Measurements from ENCODE around the gene ANKRD34C.

DNA sequence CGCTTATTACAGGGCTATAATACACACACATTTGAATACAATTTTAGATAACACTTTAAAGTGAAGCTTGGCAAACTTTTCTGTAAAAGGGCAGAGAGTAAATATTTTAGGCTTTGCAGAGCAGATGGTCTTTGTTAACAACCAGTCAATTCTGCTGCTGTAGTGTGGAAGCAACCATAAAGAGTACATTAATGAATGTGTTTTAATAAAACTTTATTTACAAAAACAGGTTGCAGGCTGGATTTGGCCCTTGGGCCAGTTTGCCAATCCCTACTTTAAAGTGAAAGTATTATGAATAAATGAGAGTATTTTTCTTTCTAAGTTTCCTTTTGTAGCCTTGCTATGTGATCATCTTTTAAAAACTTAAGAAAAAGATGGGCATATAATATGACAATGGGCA, 20.7 kb upstream of the ANKRD34C start:
- TF ChIP-seq, protein P1, sequence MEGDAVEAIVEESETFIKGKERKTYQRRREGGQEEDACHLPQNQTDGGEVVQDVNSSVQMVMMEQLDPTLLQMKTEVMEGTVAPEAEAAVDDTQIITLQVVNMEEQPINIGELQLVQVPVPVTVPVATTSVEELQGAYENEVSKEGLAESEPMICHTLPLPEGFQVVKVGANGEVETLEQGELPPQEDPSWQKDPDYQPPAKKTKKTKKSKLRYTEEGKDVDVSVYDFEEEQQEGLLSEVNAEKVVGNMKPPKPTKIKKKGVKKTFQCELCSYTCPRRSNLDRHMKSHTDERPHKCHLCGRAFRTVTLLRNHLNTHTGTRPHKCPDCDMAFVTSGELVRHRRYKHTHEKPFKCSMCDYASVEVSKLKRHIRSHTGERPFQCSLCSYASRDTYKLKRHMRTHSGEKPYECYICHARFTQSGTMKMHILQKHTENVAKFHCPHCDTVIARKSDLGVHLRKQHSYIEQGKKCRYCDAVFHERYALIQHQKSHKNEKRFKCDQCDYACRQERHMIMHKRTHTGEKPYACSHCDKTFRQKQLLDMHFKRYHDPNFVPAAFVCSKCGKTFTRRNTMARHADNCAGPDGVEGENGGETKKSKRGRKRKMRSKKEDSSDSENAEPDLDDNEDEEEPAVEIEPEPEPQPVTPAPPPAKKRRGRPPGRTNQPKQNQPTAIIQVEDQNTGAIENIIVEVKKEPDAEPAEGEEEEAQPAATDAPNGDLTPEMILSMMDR (IDR thresholded peaks at IDR 0.05; ENCODE audit: insufficient read depth, low read length), result no peak
- TF ChIP-seq POLR2AphosphoS5 (IDR thresholded peaks at IDR 0.05; ENCODE audit: low read depth) (no peak), SPI1 (IDR thresholded peaks at IDR 0.05; ENCODE audit: borderline replicate concordance, low read depth) (no peak)
- TF ChIP-seq, protein P2, sequence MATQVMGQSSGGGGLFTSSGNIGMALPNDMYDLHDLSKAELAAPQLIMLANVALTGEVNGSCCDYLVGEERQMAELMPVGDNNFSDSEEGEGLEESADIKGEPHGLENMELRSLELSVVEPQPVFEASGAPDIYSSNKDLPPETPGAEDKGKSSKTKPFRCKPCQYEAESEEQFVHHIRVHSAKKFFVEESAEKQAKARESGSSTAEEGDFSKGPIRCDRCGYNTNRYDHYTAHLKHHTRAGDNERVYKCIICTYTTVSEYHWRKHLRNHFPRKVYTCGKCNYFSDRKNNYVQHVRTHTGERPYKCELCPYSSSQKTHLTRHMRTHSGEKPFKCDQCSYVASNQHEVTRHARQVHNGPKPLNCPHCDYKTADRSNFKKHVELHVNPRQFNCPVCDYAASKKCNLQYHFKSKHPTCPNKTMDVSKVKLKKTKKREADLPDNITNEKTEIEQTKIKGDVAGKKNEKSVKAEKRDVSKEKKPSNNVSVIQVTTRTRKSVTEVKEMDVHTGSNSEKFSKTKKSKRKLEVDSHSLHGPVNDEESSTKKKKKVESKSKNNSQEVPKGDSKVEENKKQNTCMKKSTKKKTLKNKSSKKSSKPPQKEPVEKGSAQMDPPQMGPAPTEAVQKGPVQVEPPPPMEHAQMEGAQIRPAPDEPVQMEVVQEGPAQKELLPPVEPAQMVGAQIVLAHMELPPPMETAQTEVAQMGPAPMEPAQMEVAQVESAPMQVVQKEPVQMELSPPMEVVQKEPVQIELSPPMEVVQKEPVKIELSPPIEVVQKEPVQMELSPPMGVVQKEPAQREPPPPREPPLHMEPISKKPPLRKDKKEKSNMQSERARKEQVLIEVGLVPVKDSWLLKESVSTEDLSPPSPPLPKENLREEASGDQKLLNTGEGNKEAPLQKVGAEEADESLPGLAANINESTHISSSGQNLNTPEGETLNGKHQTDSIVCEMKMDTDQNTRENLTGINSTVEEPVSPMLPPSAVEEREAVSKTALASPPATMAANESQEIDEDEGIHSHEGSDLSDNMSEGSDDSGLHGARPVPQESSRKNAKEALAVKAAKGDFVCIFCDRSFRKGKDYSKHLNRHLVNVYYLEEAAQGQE (IDR thresholded peaks at IDR 0.05; ENCODE audit: insufficient replicate concordance, low read depth), result no peak
